HCT116 (cell line): ENCODE results near the gene TMEM52.

Experiments
- CEBPB ChIP-seq: IDR thresholded peaks from 2 replicates; pipeline ENCODE4 v1.6.1; 2012; ENCODE audit warnings: low read depth
- CTCF ChIP-seq, 3 experiments: fragments of 200-600 bp in 1 of 3; sonication (generic) in 1 of 3; IDR thresholded peaks in 2 of 3; conservative IDR thresholded peaks in 1 of 3; 2 replicates each; pipeline ENCODE4 v1.5.1; 2012 to 2017; ENCODE audit warnings: low read depth in 2 of 3, low read length in 2 of 3, antibody characterized with exemption in 1 of 3, borderline replicate concordance in 1 of 3, control low read depth in 1 of 3, mild to moderate bottlenecking in 1 of 3, mixed read lengths in 1 of 3, mixed run types in 1 of 3, moderate library complexity in 1 of 3; ENCODE audit not compliant: insufficient read depth in 1 of 3
- JUND ChIP-seq: IDR thresholded peaks from 2 replicates; pipeline ENCODE4 v1.6.1; 2012
- POLR2A ChIP-seq: IDR thresholded peaks from 2 replicates; pipeline ENCODE4 v1.7.0; 2011; ENCODE audit warnings: borderline replicate concordance; ENCODE audit not compliant: insufficient read depth, insufficient read length; ENCODE audit errors: extremely low read depth
- POLR2AphosphoS5 ChIP-seq: IDR thresholded peaks from 2 replicates; pipeline ENCODE4 v1.6.1; 2011; ENCODE audit warnings: mild to moderate bottlenecking, low read depth, low read length, moderate library complexity
- SRF ChIP-seq: IDR thresholded peaks from 2 replicates; pipeline ENCODE4 v1.6.1; 2012; ENCODE audit warnings: low read depth
- TCF7L2 ChIP-seq: IDR thresholded peaks from 2 replicates; pipeline ENCODE4 v1.7.0; 2011; ENCODE audit warnings: borderline replicate concordance, inconsistent platforms; ENCODE audit not compliant: insufficient read depth, insufficient read length; ENCODE audit errors: extremely low read depth
- ZBTB33 ChIP-seq: IDR thresholded peaks from 2 replicates; pipeline ENCODE4 v1.6.1; 2011; ENCODE audit warnings: mild to moderate bottlenecking, low read length, moderate library complexity; ENCODE audit not compliant: insufficient replicate concordance; ENCODE audit errors: extremely low read depth
- ZNF274 ChIP-seq: fragments of 200-500 bp; sonication (Bioruptor generic); IDR thresholded peaks from 2 replicates; pipeline ENCODE4 v1.6.1; 2014; ENCODE audit warnings: mild to moderate bottlenecking, low read depth, low read length, inconsistent platforms

GRCh38 chr1:1948783-1949182 lies 29.7 kb upstream of the TMEM52 start:
- TF ChIP-seq SRF (no peak), ZNF274 (no peak), POLR2A (no peak), CTCF (IDR thresholded peaks at IDR 0.05 in 2 of 3, conservative IDR thresholded peaks at IDR 0.05 in 1 of 3; ENCODE audit: borderline replicate concordance in 1 of 3, insufficient read depth in 1 of 3, low read depth in 2 of 3, low read length in 2 of 3) (no peak), TCF7L2 (no peak), ZBTB33 (no peak), CEBPB (no peak), POLR2AphosphoS5 (no peak), JUND (no peak)
